Keratinocyte (primary cell): ENCODE results near the gene DENND4A. TPM values are rescaled to one million over a fixed set of nuclear protein-coding genes. Genes with fewer than 3 reads are reported as not detected.

Experiments
- DNase-seq: peaks from one replicate; pipeline ENCODE4 v3.0.0-alpha.2; 2011; ENCODE audit warnings: low read depth, missing footprints, low spot score
- FAIRE-seq: peaks from 2 replicates; lab custom pipeline; 2011; peaks lifted over from hg19 to GRCh38; lab: Jason Lieb, UNC
- H2AFZ ChIP-seq: 2 replicates; pipeline ENCODE4 v1.6.0; 2012; ENCODE audit warnings: low read length, control low read depth, inconsistent platforms; ENCODE audit not compliant: control insufficient read depth
- H3K27ac ChIP-seq: 2 replicates; pipeline ENCODE4 v1.5.1; 2011; ENCODE audit warnings: low read length; ENCODE audit not compliant: control insufficient read depth, insufficient read depth
- H3K27me3 ChIP-seq: 3 replicates; pipeline ENCODE4 v1.6.0; 2011; ENCODE audit warnings: low read length; ENCODE audit not compliant: control insufficient read depth, insufficient read depth; ENCODE audit errors: extremely low read depth
- H3K36me3 ChIP-seq, 2 experiments: 2 replicates in 1 of 2; 3 replicates in 1 of 2; pipeline ENCODE4 v1.5.1; 2011; ENCODE audit warnings: low read length in 2 of 2, mild to moderate bottlenecking in 1 of 2; ENCODE audit not compliant: control insufficient read depth in 2 of 2, insufficient read depth in 2 of 2; ENCODE audit errors: extremely low read depth in 1 of 2
- H3K4me1 ChIP-seq: 3 replicates; pipeline ENCODE4 v1.5.1; 2011; ENCODE audit warnings: low read length; ENCODE audit not compliant: control insufficient read depth, insufficient read depth; ENCODE audit errors: extremely low read depth
- H3K4me2 ChIP-seq: 3 replicates; pipeline ENCODE4 v1.6.0; 2011; ENCODE audit warnings: low read depth, low read length; ENCODE audit not compliant: control insufficient read depth, insufficient read depth; ENCODE audit errors: extremely low read depth
- H3K4me3 ChIP-seq, 3 experiments: fragments of 200-600 bp in 1 of 3; sonication (generic) in 1 of 3; 2 replicates in 2 of 3; 3 replicates in 1 of 3; pipeline ENCODE4 v1.5.1; 2011 to 2016; ENCODE audit warnings: low read length in 3 of 3, mild to moderate bottlenecking in 3 of 3, control low read depth in 2 of 3, inconsistent platforms in 1 of 3, low read depth in 1 of 3, mixed read lengths in 1 of 3, mixed run types in 1 of 3, moderate library complexity in 1 of 3; ENCODE audit not compliant: control insufficient read depth in 2 of 3, insufficient read depth in 2 of 3; ENCODE audit errors: extremely low read depth in 1 of 3
- H3K79me2 ChIP-seq: 2 replicates; pipeline ENCODE4 v1.6.0; 2012; ENCODE audit warnings: low read length; ENCODE audit not compliant: control insufficient read depth, insufficient read depth
- H3K9ac ChIP-seq: 3 replicates; pipeline ENCODE4 v1.6.0; 2011; ENCODE audit warnings: low read length; ENCODE audit not compliant: control insufficient read depth, insufficient read depth; ENCODE audit errors: extremely low read depth
- H3K9me1 ChIP-seq: 3 replicates; pipeline ENCODE4 v1.6.0; 2011; ENCODE audit warnings: low read length; ENCODE audit not compliant: control insufficient read depth, insufficient read depth; ENCODE audit errors: extremely low read depth
- H3K9me3 ChIP-seq: 2 replicates; pipeline ENCODE4 v1.5.1; 2012; ENCODE audit warnings: low read depth, low read length; ENCODE audit not compliant: control insufficient read depth
- H4K20me1 ChIP-seq: 3 replicates; pipeline ENCODE4 v1.6.0; 2011; ENCODE audit warnings: low read length; ENCODE audit not compliant: control insufficient read depth, insufficient read depth; ENCODE audit errors: extremely low read depth
- EZH2 ChIP-seq: IDR thresholded peaks from one replicate; pipeline ENCODE4 v1.6.1; 2012; ENCODE audit warnings: inconsistent platforms, mild to moderate bottlenecking, low read length, moderate library complexity
- dilution Hi-C: fragments of 300-500 bp; cut with MboI; formaldehyde crosslinking; loops from one replicate; pipeline ENCODE4 v1.7.0; 2020; ENCODE audit warnings: low sequenced_read_pairs; ENCODE audit not compliant: extremely low pct_ligation_motif_present
- polyA plus RNA-seq, 5 experiments: library from polyadenylated mRNA; depleted of rRNA in 3 of 5; stranded (reverse) in 3 of 5; stranded (forward) in 1 of 5; unstranded in 1 of 5; fragments of >200 nt; gene quantifications; 1 replicate in 1 of 5; 2 replicates in 3 of 5; 3 replicates in 1 of 5; pipeline versions ENCODE4 v1.2.1 to v1.2.3, GENCODE V29; 2011 to 2012; ENCODE audit warnings: missing spikeins in 2 of 5, low read depth in 1 of 5, low replicate concordance in 1 of 5
- TF ChIP-seq, protein P1 (sequence below), 3 experiments: IDR thresholded peaks in 1 of 3; conservative IDR thresholded peaks in 1 of 3; optimal IDR thresholded peaks in 1 of 3; 2 replicates in 2 of 3; 3 replicates in 1 of 3; pipeline versions ENCODE3 to v1.5.1; 2011; ENCODE audit warnings: low read length in 3 of 3, mild to moderate bottlenecking in 3 of 3, moderate library complexity in 2 of 3, control low read depth in 1 of 3, inconsistent platforms in 1 of 3; ENCODE audit not compliant: insufficient read depth in 2 of 3; ENCODE audit errors: extremely low read depth in 1 of 3

DENND4A gene
- polyA plus RNA-seq, 1 donor (not counting 4 experiments of a cell fraction or from before 2014, with no cell fraction given) = 10.0 TPM

GRCh38 chr15:65722191-65722590, 69.9 kb downstream of the DENND4A start:
- DNase-seq (no peak), FAIRE-seq (no peak)
- Histone ChIP-seq H3K9ac (no peak overlapping the region), H2AFZ (no peak overlapping the region), H3K4me1 (no peaks in the 10 kb centered on the region), H3K4me3 (no peak overlapping the region), H3K4me2 (no peak overlapping the region), H4K20me1 (no peaks in the 10 kb centered on the region), H3K27me3 (no peaks in the 10 kb centered on the region), H3K9me1 (no peaks in the 10 kb centered on the region), H3K27ac (no peak overlapping the region), H3K9me3 (no peaks in the 10 kb centered on the region), H3K36me3 (peaks cover 0 to 2% of the 10 kb centered on the region in 2 experiments), H3K79me2 (no peaks in the 10 kb centered on the region)
- TF ChIP-seq, protein P1, sequence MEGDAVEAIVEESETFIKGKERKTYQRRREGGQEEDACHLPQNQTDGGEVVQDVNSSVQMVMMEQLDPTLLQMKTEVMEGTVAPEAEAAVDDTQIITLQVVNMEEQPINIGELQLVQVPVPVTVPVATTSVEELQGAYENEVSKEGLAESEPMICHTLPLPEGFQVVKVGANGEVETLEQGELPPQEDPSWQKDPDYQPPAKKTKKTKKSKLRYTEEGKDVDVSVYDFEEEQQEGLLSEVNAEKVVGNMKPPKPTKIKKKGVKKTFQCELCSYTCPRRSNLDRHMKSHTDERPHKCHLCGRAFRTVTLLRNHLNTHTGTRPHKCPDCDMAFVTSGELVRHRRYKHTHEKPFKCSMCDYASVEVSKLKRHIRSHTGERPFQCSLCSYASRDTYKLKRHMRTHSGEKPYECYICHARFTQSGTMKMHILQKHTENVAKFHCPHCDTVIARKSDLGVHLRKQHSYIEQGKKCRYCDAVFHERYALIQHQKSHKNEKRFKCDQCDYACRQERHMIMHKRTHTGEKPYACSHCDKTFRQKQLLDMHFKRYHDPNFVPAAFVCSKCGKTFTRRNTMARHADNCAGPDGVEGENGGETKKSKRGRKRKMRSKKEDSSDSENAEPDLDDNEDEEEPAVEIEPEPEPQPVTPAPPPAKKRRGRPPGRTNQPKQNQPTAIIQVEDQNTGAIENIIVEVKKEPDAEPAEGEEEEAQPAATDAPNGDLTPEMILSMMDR (optimal IDR thresholded peaks at IDR 0.05 in 1 of 3, IDR thresholded peaks at IDR 0.05 in 1 of 3, conservative IDR thresholded peaks at IDR 0.05 in 1 of 3; ENCODE audit: extremely low read depth in 1 of 3, insufficient read depth in 2 of 3, low read length in 3 of 3) = no peak
- TF ChIP-seq EZH2 = no peak
- dilution Hi-C loops = no loop called here

DNA sequence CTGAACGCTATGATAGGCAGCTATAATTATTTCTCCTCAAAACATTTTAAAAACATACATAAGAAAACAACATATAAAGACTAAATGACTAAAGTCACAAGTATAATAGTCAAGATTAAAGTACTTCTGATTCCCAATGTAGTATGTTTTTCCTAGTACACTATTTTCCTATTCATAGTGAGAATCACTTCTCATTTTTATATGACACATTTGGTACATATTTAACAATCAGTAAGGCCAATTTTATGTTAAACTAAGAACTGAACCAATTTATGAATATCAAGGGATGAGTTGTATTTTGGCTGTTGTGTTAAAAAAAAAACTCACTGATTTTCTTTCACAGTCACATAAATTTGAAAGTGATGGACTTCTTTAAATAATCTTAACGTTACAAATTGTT, 79.7 kb downstream of the DENND4A start:
- no peaks in the 10 kb centered on the region for H3K9me3 ChIP-seq
- no peaks in the 10 kb centered on the region for H4K20me1 ChIP-seq
- no peaks in the 10 kb centered on the region for H3K4me1 ChIP-seq
- H3K9ac ChIP-seq = no peak overlapping the region
- TF ChIP-seq, protein P1 (optimal IDR thresholded peaks at IDR 0.05 in 1 of 3, IDR thresholded peaks at IDR 0.05 in 1 of 3, conservative IDR thresholded peaks at IDR 0.05 in 1 of 3; ENCODE audit: extremely low read depth in 1 of 3, insufficient read depth in 2 of 3, low read length in 3 of 3) = no peak
- no peak for TF ChIP-seq EZH2
- no peak overlapping the region for H3K4me3 ChIP-seq
- H3K79me2 ChIP-seq = no peaks in the 10 kb centered on the region
- H3K36me3 ChIP-seq = peaks cover 0 to 3% of the 10 kb centered on the region in 2 experiments
- H2AFZ ChIP-seq = no peak overlapping the region
- H3K4me2 ChIP-seq = no peak overlapping the region
- no peak overlapping the region for H3K27ac ChIP-seq
- H3K27me3 ChIP-seq = no peaks in the 10 kb centered on the region
- H3K9me1 ChIP-seq = no peaks in the 10 kb centered on the region
- FAIRE-seq (no peak), DNase-seq (no peak)
- dilution Hi-C loops = no loop called here
